SK-N-MC (cell line): ENCODE data around the gene GNE.
"Not testable (repeated sequence)": the region's sequence is repeated elsewhere in the genome, so short reads cannot be mapped to it uniquely, and the experiment has no call there.

ENCODE experiments used
- EZH2 ChIP-seq: fragments of 200-600 bp; sonication (generic); IDR thresholded peaks from one replicate; pipeline ENCODE4 v1.6.1; 2017; ENCODE audit warnings: antibody characterized with exemption
- FOXP2 ChIP-seq: optimal IDR thresholded peaks from 2 replicates; pipeline ENCODE3; 2011; ENCODE audit warnings: mild to moderate bottlenecking, moderate library complexity; ENCODE audit not compliant: insufficient read depth; ENCODE audit errors: extremely low read length, control extremely low read depth
- POLR2AphosphoS5 ChIP-seq: IDR thresholded peaks from 2 replicates; pipeline ENCODE4 v1.6.1; 2012; ENCODE audit warnings: mild to moderate bottlenecking, low read depth, low read length, borderline replicate concordance

DNA sequence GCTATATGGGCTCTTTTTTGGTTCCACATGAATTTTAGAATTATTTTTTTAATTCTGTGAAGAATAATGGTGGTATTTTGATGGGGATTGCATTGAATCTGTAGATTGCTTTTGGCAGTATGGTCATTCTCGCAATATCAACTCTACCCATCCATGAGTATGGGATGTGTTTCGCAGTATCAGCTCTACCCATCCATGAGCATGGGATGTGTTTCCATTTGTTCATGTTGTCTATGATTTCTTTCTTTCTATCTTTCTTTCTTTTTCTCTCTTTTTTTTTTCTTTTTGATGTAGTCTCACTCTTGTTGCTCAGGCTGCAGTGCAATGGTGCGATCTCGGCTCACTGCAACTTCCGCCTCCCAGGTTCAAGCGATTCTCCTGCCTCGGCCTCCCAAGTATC lies 19.0 kb downstream of the GNE start:
- TF ChIP-seq POLR2AphosphoS5, EZH2, FOXP2: not testable (repeated sequence)
